A549 (cell line): ENCODE results near the gene ZC3H4. TPM values are rescaled to one million over a fixed set of nuclear protein-coding genes. Genes with fewer than 3 reads are reported as not detected.
A peak's percentile ranks its signal among the peaks of the same experiment; 100 is the strongest.

Source experiments
- ATAC-seq, 2 experiments: fragments of 200-7000 bp in 1 of 2; fragments of >200 bp in 1 of 2; cut with Nextera tagmentation in 1 of 2; cut with Tn5 transposase in 1 of 2; 3 replicates each; pipeline versions ENCODE4 v1.8.0 to v1.9.1; 2018 to 2020; ENCODE audit warnings: mild to moderate bottlenecking in 1 of 2, moderate library complexity in 1 of 2
- CTCF ChIA-PET: fragments of 300-600 bp; sonication (Branson Sonifier 250); formaldehyde crosslinking; extraction: SDS; loops from one replicate; lab custom pipeline; 2021; ENCODE audit warnings: antibody characterized with exemption, inconsistent platforms; lab: Yijun Ruan, JAX
- POLR2A ChIA-PET: fragments of 350-600 bp; formaldehyde crosslinking; extraction: SDS; loops from one replicate; lab custom pipeline; 2021; ENCODE audit warnings: antibody characterized with exemption, inconsistent platforms; lab: Yijun Ruan, JAX
- DNase-seq, 2 experiments: peaks; one replicate each; pipeline versions ENCODE4 v3.0.0 to v3.0.0-alpha.2; 2011 to 2016; ENCODE audit warnings: low read depth in 1 of 2, low spot score in 1 of 2
- FAIRE-seq: peaks from 2 replicates; lab custom pipeline; 2011; peaks lifted over from hg19 to GRCh38; lab: Jason Lieb, UNC
- H3K27ac ChIP-seq, 2 experiments: fragments of >200 bp; sonication (Bioruptor Twin); formaldehyde crosslinking; 3 replicates each; pipeline ENCODE4 v1.5.1; 2016 to 2017
- H3K4me1 ChIP-seq: fragments of >200 bp; sonication (Bioruptor Twin); formaldehyde crosslinking; 3 replicates; pipeline ENCODE4 v1.6.1; 2016
- H3K4me2 ChIP-seq: fragments of >200 bp; sonication (Bioruptor Twin); formaldehyde crosslinking; 3 replicates; pipeline ENCODE4 v1.6.1; 2016
- H3K4me3 ChIP-seq: fragments of >200 bp; sonication (Bioruptor Twin); formaldehyde crosslinking; 3 replicates; pipeline ENCODE4 v1.5.1; 2016
- H3K9me3 ChIP-seq: fragments of >200 bp; sonication (Bioruptor Twin); formaldehyde crosslinking; 3 replicates; pipeline ENCODE4 v1.6.1; 2016
- EHMT2 ChIP-seq: fragments of 200-600 bp; sonication (generic); IDR thresholded peaks from 2 replicates; pipeline ENCODE4 v1.6.1; 2016; ENCODE audit warnings: antibody characterized with exemption, low read depth, mild to moderate bottlenecking, moderate library complexity
- JUNB ChIP-seq: fragments of >200 bp; sonication (Bioruptor Twin); formaldehyde crosslinking; IDR thresholded peaks from 2 replicates; pipeline ENCODE4 v1.6.1; 2016
- RNF2 ChIP-seq: fragments of 200-600 bp; sonication (generic); IDR thresholded peaks from 2 replicates; pipeline ENCODE4 v1.6.1; 2016; ENCODE audit warnings: low read depth, mild to moderate bottlenecking, antibody characterized with exemption, moderate library complexity, borderline replicate concordance
- SREBF2 ChIP-seq: fragments of 450-650 bp; IDR thresholded peaks from 2 replicates; pipeline ENCODE4 v1.6.1; 2014; ENCODE audit warnings: mild to moderate bottlenecking, moderate library complexity
- TP53 ChIP-seq: fragments of 250-450 bp; sonication (Bioruptor Pico); IDR thresholded peaks from 2 replicates; pipeline ENCODE4 v1.5.0; 2021; ENCODE audit warnings: mild to moderate bottlenecking, moderate library complexity
- WGBS: methylation state at CpG from one replicate; pipeline ENCODE4 v1.1.6; 2017; ENCODE audit errors: missing lambda C conversion rate; 5-methylcytosine and 5-hydroxymethylcytosine counted together
- polyA plus RNA-seq, 4 experiments: library from polyadenylated mRNA; depleted of rRNA in 3 of 4; stranded (reverse); fragments of >200 nt; fragmentation: RNase III in 1 of 4; extraction: RNeasy Plus Mini Kit Qiagen cat#74134 plus additional on column Dnase treatment in 1 of 4; gene quantifications; 2 replicates in 3 of 4; 3 replicates in 1 of 4; pipeline ENCODE4 v1.2.3, GENCODE V29; 2011 to 2017
- TF ChIP-seq, protein P1 (sequence below): fragments of >200 bp; sonication (Bioruptor Twin); formaldehyde crosslinking; IDR thresholded peaks from 3 replicates; pipeline ENCODE4 v1.5.1; 2016

Gene ZC3H4
- polyA plus RNA-seq, 2 of the 4 experiments (the other 2 are of a cell fraction), result 7.7 to 33.4 TPM

DNA sequence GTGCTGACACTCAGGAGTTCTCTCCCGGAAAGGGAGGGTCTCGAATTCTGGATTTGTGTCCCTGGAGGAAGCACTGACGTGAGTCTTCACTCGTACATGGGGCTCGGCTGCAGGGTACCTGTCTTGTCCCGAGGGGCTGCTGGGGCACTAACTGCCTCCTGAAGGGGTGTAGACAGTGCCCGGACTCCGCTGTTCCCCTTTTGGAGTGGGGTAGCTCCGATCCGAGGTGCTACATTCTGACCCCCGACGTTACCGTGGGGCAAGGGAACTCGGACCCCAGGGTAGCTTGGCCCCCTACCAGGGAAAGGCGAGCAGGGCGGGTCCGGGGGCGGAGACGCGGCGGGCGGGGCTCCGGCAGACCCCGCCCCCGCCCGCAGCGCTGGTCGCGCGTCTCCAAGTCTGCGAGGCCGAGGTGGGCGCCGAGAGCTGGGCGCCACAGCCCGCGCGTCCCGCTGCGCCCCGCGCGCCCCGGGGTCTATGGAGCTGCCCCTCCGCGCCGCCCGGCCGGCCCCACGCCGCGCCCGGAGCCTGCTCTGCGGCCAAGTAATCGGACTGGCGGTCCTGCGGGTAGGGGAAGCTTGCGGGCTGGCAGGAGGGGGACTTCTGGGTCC, 94.0 kb downstream of the ZC3H4 start, which contains the start of gene NPAS1:
Gene NPAS1 (plus strand): TSS at position 407 of the 611 bp plus-strand sequence. CDS start 1,211 bp downstream, outside the sequence.
- ChIA-PET CTCF (interaction anchor here (0.6 to 3.7 kb wide), 12 partner anchors 9 to 269 kb away, joined by 3 to 15 read pairs (median 5); no protein-coding TSS in a partner anchor), POLR2A (interaction anchor here (1.3 kb wide), 1 partner anchor 94 kb away, joined by 3 read pairs; the partner anchor contains the start of gene ZC3H4)
- Histone ChIP-seq H3K4me1 (peaks cover 31% of the 10 kb centered on the region), H3K27ac (peak within 1 kb of the TSS in 1 of 2 experiments; percentile 70; a peak in 3 of 6 replicates), H3K4me2 (peak within 1 kb of the TSS; percentile 100), H3K9me3 (no peaks in the 10 kb centered on the region), H3K4me3 (peak within 1 kb of the TSS; percentile 50)
- 9% methylated on average over 32 of the region's 58 CpGs for WGBS
- no peak for FAIRE-seq
- DNase-seq, result no peak
- ATAC-seq, result peak; percentile 35 to 42; a peak in 5 of 6 replicates
- TF ChIP-seq RNF2 (peak; percentile 21; the same call in 1 of the 2 replicates), EHMT2 (no peak)

DNA sequence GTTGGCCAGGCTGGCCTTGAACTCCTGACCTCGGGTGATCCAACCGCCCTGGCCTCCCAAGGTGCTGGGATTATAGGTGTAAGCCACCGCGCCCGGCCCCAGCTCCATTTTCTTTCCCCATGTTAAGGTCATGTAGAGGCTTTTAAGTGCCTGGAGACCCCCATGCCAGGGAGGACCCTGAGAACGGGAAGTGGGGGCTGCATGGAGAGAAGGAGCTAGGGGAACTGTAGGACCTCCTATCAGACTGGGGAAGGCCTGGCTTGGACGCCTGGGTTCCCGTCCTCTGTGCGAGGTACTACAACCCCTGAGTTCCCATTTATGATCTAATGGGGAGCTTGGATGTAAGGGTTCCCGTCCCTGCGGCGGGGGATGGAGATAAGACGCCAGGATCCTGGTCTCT, 94.7 kb downstream of the ZC3H4 start:
- ChIA-PET CTCF (interaction anchor here (0.8 to 3.7 kb wide), 9 partner anchors 12 to 269 kb away, joined by 3 to 15 read pairs (median 5); no protein-coding TSS in a partner anchor), POLR2A (interaction anchor here (1.3 kb wide), 1 partner anchor 95 kb away, joined by 3 read pairs; the partner anchor contains the start of gene ZC3H4)
- Histone ChIP-seq H3K9me3 (no peaks in the 10 kb centered on the region), H3K27ac (no peak overlapping the region), H3K4me3 (no peak overlapping the region), H3K4me2 (peak overlapping the region; percentile 100), H3K4me1 (peaks cover 31% of the 10 kb centered on the region)
- TF ChIP-seq TP53 (no peak), JUNB (no peak), SREBF2 (no peak)
- TF ChIP-seq, protein P1, sequence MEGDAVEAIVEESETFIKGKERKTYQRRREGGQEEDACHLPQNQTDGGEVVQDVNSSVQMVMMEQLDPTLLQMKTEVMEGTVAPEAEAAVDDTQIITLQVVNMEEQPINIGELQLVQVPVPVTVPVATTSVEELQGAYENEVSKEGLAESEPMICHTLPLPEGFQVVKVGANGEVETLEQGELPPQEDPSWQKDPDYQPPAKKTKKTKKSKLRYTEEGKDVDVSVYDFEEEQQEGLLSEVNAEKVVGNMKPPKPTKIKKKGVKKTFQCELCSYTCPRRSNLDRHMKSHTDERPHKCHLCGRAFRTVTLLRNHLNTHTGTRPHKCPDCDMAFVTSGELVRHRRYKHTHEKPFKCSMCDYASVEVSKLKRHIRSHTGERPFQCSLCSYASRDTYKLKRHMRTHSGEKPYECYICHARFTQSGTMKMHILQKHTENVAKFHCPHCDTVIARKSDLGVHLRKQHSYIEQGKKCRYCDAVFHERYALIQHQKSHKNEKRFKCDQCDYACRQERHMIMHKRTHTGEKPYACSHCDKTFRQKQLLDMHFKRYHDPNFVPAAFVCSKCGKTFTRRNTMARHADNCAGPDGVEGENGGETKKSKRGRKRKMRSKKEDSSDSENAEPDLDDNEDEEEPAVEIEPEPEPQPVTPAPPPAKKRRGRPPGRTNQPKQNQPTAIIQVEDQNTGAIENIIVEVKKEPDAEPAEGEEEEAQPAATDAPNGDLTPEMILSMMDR, result no peak
- DNase-seq (no peak), ATAC-seq (no peak; a peak in 1 of 6 replicates), FAIRE-seq (no peak)
- WGBS, result 53% methylated on average over 13 of the region's 13 CpGs

Other genes starting within 250 kb of the ZC3H4 start
- gene NPAS1, start 93.9 kb downstream of the ZC3H4 start, polyA plus RNA-seq (2011; rRNA removed), result 1.3 and 1.5 TPM in 2 replicates
- gene NPAS1, start 93.9 kb downstream of the ZC3H4 start, polyA plus RNA-seq (2017; fragmentation: RNase III; extraction: RNeasy Plus Mini Kit Qiagen cat#74134 plus additional on column Dnase treatment), result 2.3 to 3.5 TPM (median 3.4 TPM) in 3 replicates
- 12.4 and 15.2 TPM in 2 replicates for gene TMEM160, start 65.2 kb downstream of the ZC3H4 start, polyA plus RNA-seq (2011; rRNA removed)
- gene TMEM160, start 65.2 kb downstream of the ZC3H4 start, polyA plus RNA-seq (2017; fragmentation: RNase III; extraction: RNeasy Plus Mini Kit Qiagen cat#74134 plus additional on column Dnase treatment), result 40.8 to 50.4 TPM (median 42.2 TPM) in 3 replicates
- gene SAE1, start 17.1 kb upstream of the ZC3H4 start, polyA plus RNA-seq (2011; rRNA removed), result 229 and 249 TPM in 2 replicates
- 187 to 206 TPM (median 205 TPM) in 3 replicates for gene SAE1, start 17.1 kb upstream of the ZC3H4 start, polyA plus RNA-seq (2017; fragmentation: RNase III; extraction: RNeasy Plus Mini Kit Qiagen cat#74134 plus additional on column Dnase treatment)
- 3.6 and 6.0 TPM in 2 replicates for gene BBC3, start 117.4 kb upstream of the ZC3H4 start, polyA plus RNA-seq (2011; rRNA removed)
- 8.9 to 9.4 TPM (median 8.9 TPM) in 3 replicates for gene BBC3, start 117.4 kb upstream of the ZC3H4 start, polyA plus RNA-seq (2017; fragmentation: RNase III; extraction: RNeasy Plus Mini Kit Qiagen cat#74134 plus additional on column Dnase treatment)
- gene CCDC9, start 142.7 kb upstream of the ZC3H4 start, polyA plus RNA-seq (2011; rRNA removed), result 6.5 and 9.4 TPM in 2 replicates
- 22.2 to 25.7 TPM (median 24.6 TPM) in 3 replicates for gene CCDC9, start 142.7 kb upstream of the ZC3H4 start, polyA plus RNA-seq (2017; fragmentation: RNase III; extraction: RNeasy Plus Mini Kit Qiagen cat#74134 plus additional on column Dnase treatment)
- 1.5 and 1.6 TPM in 2 replicates for gene INAFM1, start 161.1 kb upstream of the ZC3H4 start, polyA plus RNA-seq (2011; rRNA removed)
- 4.6 to 5.7 TPM (median 5.5 TPM) in 3 replicates for gene INAFM1, start 161.1 kb upstream of the ZC3H4 start, polyA plus RNA-seq (2017; fragmentation: RNase III; extraction: RNeasy Plus Mini Kit Qiagen cat#74134 plus additional on column Dnase treatment)
- gene C5AR1, start 196.1 kb upstream of the ZC3H4 start, polyA plus RNA-seq (2011; rRNA removed), result 3.4 and 3.5 TPM in 2 replicates
- gene C5AR1, start 196.1 kb upstream of the ZC3H4 start, polyA plus RNA-seq (2017; fragmentation: RNase III; extraction: RNeasy Plus Mini Kit Qiagen cat#74134 plus additional on column Dnase treatment), result 1.4 to 1.6 TPM (median 1.5 TPM) in 3 replicates
- 0.28 and 0.36 TPM in 2 replicates for gene C5AR2, start 218.4 kb upstream of the ZC3H4 start, polyA plus RNA-seq (2011; rRNA removed)
- gene C5AR2, start 218.4 kb upstream of the ZC3H4 start, polyA plus RNA-seq (2017; fragmentation: RNase III; extraction: RNeasy Plus Mini Kit Qiagen cat#74134 plus additional on column Dnase treatment), result 0.13 to 0.25 TPM (median 0.17 TPM) in 3 replicates
- gene DHX34, start 235.5 kb upstream of the ZC3H4 start, polyA plus RNA-seq (2011; rRNA removed), result 12.4 and 14.4 TPM in 2 replicates
- 23.1 to 24.5 TPM (median 23.4 TPM) in 3 replicates for gene DHX34, start 235.5 kb upstream of the ZC3H4 start, polyA plus RNA-seq (2017; fragmentation: RNase III; extraction: RNeasy Plus Mini Kit Qiagen cat#74134 plus additional on column Dnase treatment)